Measurements from ENCODE around the gene SH3BGRL. TPM values are rescaled to one million over a fixed set of nuclear protein-coding genes. Genes with fewer than 3 reads are reported as not detected.

SH3BGRL gene
- total RNA-seq, 1 donor from 2014 or later: 121 TPM

DNA sequence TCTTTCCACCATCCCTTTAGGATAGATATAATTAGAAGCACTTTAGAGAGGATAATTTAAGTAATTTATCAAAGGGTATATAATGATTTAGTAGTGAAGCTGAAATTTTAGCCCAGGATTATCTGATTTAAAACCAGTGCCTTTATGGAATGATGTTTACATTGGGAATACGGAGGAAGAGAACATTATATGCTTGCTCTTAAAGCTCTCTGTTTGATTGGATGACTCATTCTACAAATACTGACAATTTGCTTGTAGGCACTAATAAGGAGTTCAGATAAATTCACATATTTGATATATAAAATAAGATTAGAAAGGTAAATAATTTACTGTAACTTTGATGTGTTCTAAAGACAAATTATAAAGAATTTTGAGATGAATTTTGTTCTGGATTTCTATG, 84.7 kb downstream of the SH3BGRL start:
- TF ChIP-seq CTCF (IDR thresholded peaks at IDR 0.05): no peak
- no peak for TF ChIP-seq POLR2A (IDR thresholded peaks at IDR 0.05)
- TF ChIP-seq POLR2AphosphoS5 (IDR thresholded peaks at IDR 0.05; ENCODE audit: insufficient read depth in 1 of 2, low read depth in 1 of 2): no peak
- H3K9me3 ChIP-seq: peaks cover 8% of the 10 kb centered on the region
- H3K4me1 ChIP-seq: no peaks in the 10 kb centered on the region
- no peaks in the 10 kb centered on the region for H3K27me3 ChIP-seq
- no peak overlapping the region for H3K27ac ChIP-seq
- H3K36me3 ChIP-seq: no peaks in the 10 kb centered on the region
- intact Hi-C loops (cut with DNase I): no loop called here
- no peak for DNase-seq (ENCODE audit: extremely low spot score in 2 of 2)
- H3K4me3 ChIP-seq: no peak overlapping the region

GRCh38 chrX:81291996-81292395, 90.1 kb downstream of the SH3BGRL start:
- TF ChIP-seq POLR2A (IDR thresholded peaks at IDR 0.05): no peak
- TF ChIP-seq POLR2AphosphoS5 (IDR thresholded peaks at IDR 0.05; ENCODE audit: insufficient read depth in 1 of 2, low read depth in 1 of 2): no peak
- TF ChIP-seq CTCF (IDR thresholded peaks at IDR 0.05): no peak
- no peak for DNase-seq (ENCODE audit: extremely low spot score in 2 of 2)
- Histone ChIP-seq H3K9me3 (peaks cover 15% of the 10 kb centered on the region), H3K27me3 (no peaks in the 10 kb centered on the region), H3K27ac (no peak overlapping the region), H3K4me1 (no peaks in the 10 kb centered on the region), H3K36me3 (no peaks in the 10 kb centered on the region), H3K4me3 (no peak overlapping the region)
- intact Hi-C loops (cut with DNase I): no loop called here

GRCh38 chrX:81294101-81294500, 92.2 kb downstream of the SH3BGRL start:
- Histone ChIP-seq H3K27ac (no peak overlapping the region), H3K9me3 (peaks cover 15% of the 10 kb centered on the region), H3K36me3 (no peaks in the 10 kb centered on the region), H3K4me3 (no peak overlapping the region), H3K4me1 (no peaks in the 10 kb centered on the region), H3K27me3 (no peaks in the 10 kb centered on the region)
- TF ChIP-seq POLR2A (IDR thresholded peaks at IDR 0.05) (no peak), CTCF (IDR thresholded peaks at IDR 0.05) (no peak), POLR2AphosphoS5 (IDR thresholded peaks at IDR 0.05; ENCODE audit: insufficient read depth in 1 of 2, low read depth in 1 of 2) (no peak)
- intact Hi-C loops (cut with DNase I): no loop called here
- no peak for DNase-seq (ENCODE audit: extremely low spot score in 2 of 2)

- Histone ChIP-seq H3K4me3 (no peak overlapping the region), H3K27ac (no peak overlapping the region), H3K9me3 (no peaks in the 10 kb centered on the region), H3K36me3 (no peaks in the 10 kb centered on the region), H3K4me1 (no peaks in the 10 kb centered on the region), H3K27me3 (no peaks in the 10 kb centered on the region)
- DNase-seq (ENCODE audit: extremely low spot score in 2 of 2): no peak
- TF ChIP-seq CTCF (IDR thresholded peaks at IDR 0.05) (no peak), POLR2AphosphoS5 (IDR thresholded peaks at IDR 0.05; ENCODE audit: insufficient read depth in 1 of 2, low read depth in 1 of 2) (no peak), POLR2A (IDR thresholded peaks at IDR 0.05) (no peak)
- intact Hi-C loops (cut with DNase I): no loop called here
Measured at GRCh38 chrX:81301877-81302276, 100.0 kb downstream of the SH3BGRL start.

GRCh38 chrX:81304563-81304962, 102.7 kb downstream of the SH3BGRL start:
- Histone ChIP-seq H3K27me3 (no peaks in the 10 kb centered on the region), H3K4me1 (no peaks in the 10 kb centered on the region), H3K4me3 (no peak overlapping the region), H3K9me3 (no peaks in the 10 kb centered on the region), H3K27ac (no peak overlapping the region), H3K36me3 (no peaks in the 10 kb centered on the region)
- DNase-seq (ENCODE audit: extremely low spot score in 2 of 2): no peak
- intact Hi-C loops (cut with DNase I): no loop called here
- TF ChIP-seq POLR2AphosphoS5 (IDR thresholded peaks at IDR 0.05; ENCODE audit: insufficient read depth in 1 of 2, low read depth in 1 of 2) (no peak), POLR2A (IDR thresholded peaks at IDR 0.05) (no peak), CTCF (IDR thresholded peaks at IDR 0.05) (no peak)

Data from vagina (tissue), 2 donors.